ENCODE results near the gene FBXL7.

FBXL7 gene

GRCh38 chr5:15904899-15905830, 405.2 kb downstream of the FBXL7 start:
- no peak for DNase-seq

- DNase-seq: no peak
Observed at GRCh38 chr5:15914638-15915037, 414.7 kb downstream of the FBXL7 start.

GRCh38 chr5:15926586-15926985, 426.6 kb downstream of the FBXL7 start:
- DNase-seq: no peak

- DNase-seq: no peak
Observed at GRCh38 chr5:15927710-15928380, 427.9 kb downstream of the FBXL7 start.

GRCh38 chr5:15929611-15930263, 429.8 kb downstream of the FBXL7 start:
- DNase-seq: no peak

- DNase-seq: no peak
Observed at GRCh38 chr5:15932066-15932465, 432.1 kb downstream of the FBXL7 start.

GRCh38 chr5:15933259-15934207, 433.6 kb downstream of the FBXL7 start:
- DNase-seq: no peak

GRCh38 chr5:15936505-15937245, 436.7 kb downstream of the FBXL7 start:
- DNase-seq: no peak

GRCh38 chr5:15937708-15938107, 437.7 kb downstream of the FBXL7 start:
- DNase-seq: no peak

GRCh38 chr5:15938186-15938585, 438.2 kb downstream of the FBXL7 start:
- DNase-seq: no peak

- DNase-seq: no peak
Observed at GRCh38 chr5:15938961-15939360, 439.0 kb downstream of the FBXL7 start.

- no peak for DNase-seq
Observed at GRCh38 chr5:15940905-15941304, 440.9 kb downstream of the FBXL7 start.

- no peak for DNase-seq
Observed at GRCh38 chr5:15943487-15943886, 443.5 kb downstream of the FBXL7 start.

GRCh38 chr5:15946026-15946425, 446.0 kb downstream of the FBXL7 start:
- no peak for DNase-seq

- DNase-seq: no peak
Observed at GRCh38 chr5:15948190-15948589, 448.2 kb downstream of the FBXL7 start.

- DNase-seq: no peak
Observed at GRCh38 chr5:15951126-15951525, 451.1 kb downstream of the FBXL7 start.

- DNase-seq: no peak
Observed at GRCh38 chr5:15951550-15951949, 451.6 kb downstream of the FBXL7 start.

- no peak for DNase-seq
Observed at GRCh38 chr5:15956622-15957021, 456.6 kb downstream of the FBXL7 start.

- no peak for DNase-seq
Observed at GRCh38 chr5:15957124-15957523, 457.1 kb downstream of the FBXL7 start.

- DNase-seq: no peak
Observed at GRCh38 chr5:15959370-15960164, 459.6 kb downstream of the FBXL7 start.

Data from DMS53 (cell line).